Measurements from ENCODE around the gene TEX26. TPM values are rescaled to one million over a fixed set of nuclear protein-coding genes. Genes with fewer than 3 reads are reported as not detected.
A peak's percentile ranks its signal among the peaks of the same experiment; 100 is the strongest.

The TEX26 gene
- total RNA-seq, 2 experiments from 2014 or later = not detected

DNA sequence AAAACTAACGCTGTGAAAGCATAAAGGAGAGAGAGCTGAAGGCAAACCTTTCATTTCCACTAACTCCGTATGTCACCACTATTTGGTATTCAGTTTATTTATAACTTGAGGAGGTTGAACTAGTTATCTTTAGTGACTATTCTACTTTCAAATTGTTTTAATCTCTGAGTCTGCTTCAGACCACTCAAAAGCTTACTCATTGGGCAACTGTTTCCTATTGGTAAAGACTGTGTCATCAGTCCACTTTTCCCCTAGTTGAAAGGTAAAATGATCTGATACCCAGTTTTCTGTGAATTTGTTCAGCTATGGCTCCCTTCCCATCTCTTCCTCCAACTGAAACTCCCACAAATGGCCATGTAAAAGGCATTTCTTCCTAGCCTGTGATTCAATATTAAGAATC is 39.1 kb downstream of the TEX26 start:
- Mint-ChIP-seq H3K9me3 (ENCODE audit: low read depth) (no peaks in the 10 kb centered on the region), H3K27me3 (peaks cover 64% of the 10 kb centered on the region), H3K36me3 (no peaks in the 10 kb centered on the region), H3K4me3 (no peak overlapping the region), H3K4me1 (no peaks in the 10 kb centered on the region), H3K27ac (no peak overlapping the region)
- no peak for DNase-seq
- no peak for ATAC-seq
- CTCF ChIA-PET = no interaction called here

DNA sequence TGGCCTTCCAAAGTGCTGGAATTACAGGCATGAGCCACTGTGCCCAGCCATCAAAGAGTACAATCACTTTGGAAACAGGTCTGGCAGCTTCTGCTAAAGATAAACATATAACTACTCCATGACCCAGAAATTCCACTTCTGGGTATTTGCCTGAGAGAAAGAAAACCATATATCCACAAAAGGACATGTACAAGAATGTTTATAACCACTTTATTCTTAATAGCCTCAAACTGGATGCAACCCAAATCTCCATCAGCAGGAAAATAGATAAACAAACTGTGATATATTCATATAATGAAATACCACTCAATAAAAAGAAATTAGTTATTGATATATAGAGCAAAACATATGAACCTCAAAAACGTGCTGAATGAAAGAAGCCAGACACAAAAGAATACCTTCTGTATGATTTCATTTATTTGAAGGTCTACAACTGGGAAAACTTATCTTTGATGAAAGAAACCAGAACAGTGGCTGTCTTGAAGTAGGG is 40.5 kb downstream of the TEX26 start:
- Mint-ChIP-seq H3K4me3 (no peak overlapping the region), H3K4me1 (no peaks in the 10 kb centered on the region), H3K27me3 (peaks cover 64% of the 10 kb centered on the region), H3K9me3 (ENCODE audit: low read depth) (no peaks in the 10 kb centered on the region), H3K27ac (no peak overlapping the region), H3K36me3 (no peaks in the 10 kb centered on the region)
- no peak for ATAC-seq
- DNase-seq = no peak
- CTCF ChIA-PET = no interaction called here

DNA sequence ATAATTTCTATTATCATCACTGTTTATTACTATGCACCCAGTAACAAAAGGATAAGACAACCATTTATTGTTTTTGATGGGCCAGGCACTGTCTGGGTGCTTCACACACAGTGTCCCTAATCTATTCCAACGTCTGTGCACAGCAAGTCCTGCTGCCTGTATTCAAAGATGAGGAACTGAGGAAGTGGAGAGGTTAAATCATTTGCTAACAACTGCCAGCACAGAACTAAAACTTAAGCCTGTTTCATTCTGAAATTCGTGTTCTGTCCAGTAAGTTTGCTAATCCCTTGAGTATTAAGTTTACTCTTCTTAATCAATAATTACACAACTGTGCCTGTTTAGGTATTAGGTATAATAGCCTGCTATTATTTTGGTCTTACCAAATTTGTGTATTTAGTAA is 41.9 kb downstream of the TEX26 start:
- peaks cover 54% of the 10 kb centered on the region for H3K27me3 Mint-ChIP-seq
- CTCF ChIA-PET = no interaction called here

DNA sequence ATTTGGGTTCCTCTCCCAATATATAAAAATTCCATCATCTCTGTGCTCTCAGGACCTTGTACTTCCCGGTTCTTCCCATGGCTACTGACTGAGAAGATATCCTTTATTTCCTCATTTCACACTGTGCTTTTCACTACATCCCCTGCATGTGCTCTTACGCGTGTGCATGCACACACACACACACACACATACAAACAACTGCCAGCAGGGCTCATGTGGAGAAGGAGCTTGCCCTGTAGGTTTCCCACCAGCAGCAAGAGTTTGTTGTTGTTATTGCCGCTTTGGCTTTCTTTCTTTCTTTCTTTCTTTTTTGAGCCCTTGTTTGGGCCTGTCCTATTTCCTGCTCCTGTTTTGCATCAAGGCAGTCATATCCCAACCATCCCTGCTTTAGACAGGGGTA is 43.6 kb downstream of the TEX26 start:
- no peaks in the 10 kb centered on the region for H3K36me3 Mint-ChIP-seq
- H3K4me1 Mint-ChIP-seq = no peaks in the 10 kb centered on the region
- CTCF ChIA-PET = no interaction called here
- H3K9me3 Mint-ChIP-seq (ENCODE audit: low read depth) = no peaks in the 10 kb centered on the region
- peaks cover 50% of the 10 kb centered on the region for H3K27me3 Mint-ChIP-seq
- H3K4me3 Mint-ChIP-seq = no peak overlapping the region
- H3K27ac Mint-ChIP-seq = no peak overlapping the region
- DNase-seq (no peak), ATAC-seq (no peak)

More for the DNA sequence above, 41.9 kb downstream of the TEX26 start:
- DNase-seq = no peak
- H3K9me3 Mint-ChIP-seq (ENCODE audit: low read depth) = no peaks in the 10 kb centered on the region
- H3K36me3 Mint-ChIP-seq = no peaks in the 10 kb centered on the region
- H3K4me3 Mint-ChIP-seq = no peak overlapping the region
- no peaks in the 10 kb centered on the region for H3K4me1 Mint-ChIP-seq
- no peak overlapping the region for H3K27ac Mint-ChIP-seq
- ATAC-seq = no peak

DNA sequence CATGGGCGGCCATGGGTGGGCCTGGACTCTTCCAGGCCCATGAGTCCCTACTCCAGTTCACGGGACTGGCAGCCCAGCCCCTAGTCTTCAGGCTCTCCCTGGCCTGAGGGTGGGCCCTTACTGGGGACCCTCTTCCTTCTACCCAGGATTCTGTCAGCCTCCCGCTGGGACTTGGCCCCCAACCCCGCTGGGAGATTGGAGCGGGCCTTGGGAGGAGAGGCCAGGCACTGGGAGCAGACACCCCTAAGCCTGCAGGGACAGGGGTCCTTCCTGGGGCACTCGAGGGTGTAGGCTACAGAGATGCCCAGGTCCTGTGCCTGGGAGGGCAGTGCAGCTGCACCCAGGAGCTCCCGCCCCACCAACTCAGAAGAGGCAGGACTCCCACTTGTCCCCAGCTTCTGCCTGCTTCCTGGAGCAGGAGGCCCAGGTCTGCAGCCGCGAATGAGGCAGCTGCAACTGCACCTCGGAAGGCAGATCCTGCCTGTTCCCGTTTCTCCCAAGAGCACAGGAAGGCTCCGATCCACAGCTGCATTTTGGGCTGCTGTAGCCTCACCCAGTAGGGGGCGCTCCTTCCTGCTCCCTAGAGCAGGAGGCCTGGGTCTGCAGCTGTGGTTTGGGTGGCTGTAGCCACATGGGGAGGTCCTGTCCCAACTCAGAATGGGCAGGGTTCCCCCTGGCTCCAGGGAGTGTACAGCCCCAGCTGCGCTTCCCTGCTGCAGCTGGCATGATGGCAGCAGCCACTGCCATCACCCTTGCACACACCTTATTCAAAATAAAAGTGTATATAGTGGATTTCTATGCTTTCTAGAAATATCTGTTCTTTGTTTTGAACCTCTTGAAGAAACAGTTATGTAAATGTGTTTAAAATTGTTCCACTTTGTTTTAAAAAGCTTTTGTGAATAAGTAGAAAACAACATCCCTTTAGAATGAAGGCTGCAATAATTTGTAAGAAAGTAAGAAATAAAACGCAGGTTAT is 46.8 kb downstream of the TEX26 start:
- no peaks in the 10 kb centered on the region for H3K36me3 Mint-ChIP-seq
- ATAC-seq (no peak), DNase-seq (peak; percentile 51)
- CTCF ChIA-PET = interaction anchor here (0.6 to 2.5 kb wide), 21 partner anchors 9 to 225 kb away, joined by 3 to 32 read pairs (median 4); no protein-coding TSS in a partner anchor
- H3K4me3 Mint-ChIP-seq = no peak overlapping the region
- H3K4me1 Mint-ChIP-seq = peaks cover 5% of the 10 kb centered on the region
- H3K27ac Mint-ChIP-seq = no peak overlapping the region
- no peaks in the 10 kb centered on the region for H3K9me3 Mint-ChIP-seq (ENCODE audit: low read depth)
- peaks cover 32% of the 10 kb centered on the region for H3K27me3 Mint-ChIP-seq

DNA sequence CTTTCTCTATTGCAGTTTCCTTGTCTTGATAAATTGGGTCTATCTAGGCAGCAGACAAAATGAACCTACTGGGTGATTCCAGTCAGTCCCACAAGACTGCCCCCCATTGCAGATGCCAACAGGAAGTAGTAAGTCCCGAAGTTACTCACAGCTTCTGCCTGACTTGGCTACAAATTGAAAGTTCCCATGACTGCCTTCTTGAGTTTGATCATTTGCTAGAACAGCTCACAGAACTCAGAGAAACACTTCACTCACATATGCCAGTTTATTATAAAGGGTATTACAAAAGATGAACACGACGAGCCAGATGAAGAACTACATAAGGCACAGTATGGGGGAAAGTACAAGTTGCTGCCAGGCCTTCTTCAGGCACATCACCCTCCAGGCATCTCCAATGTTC is 50.0 kb downstream of the TEX26 start:
- DNase-seq (no peak), ATAC-seq (no peak)
- no peak overlapping the region for H3K27ac Mint-ChIP-seq
- H3K9me3 Mint-ChIP-seq (ENCODE audit: low read depth) = no peaks in the 10 kb centered on the region
- no peaks in the 10 kb centered on the region for H3K36me3 Mint-ChIP-seq
- H3K4me1 Mint-ChIP-seq = peaks cover 10% of the 10 kb centered on the region
- CTCF ChIA-PET = no interaction called here
- peaks cover 11% of the 10 kb centered on the region for H3K27me3 Mint-ChIP-seq
- no peak overlapping the region for H3K4me3 Mint-ChIP-seq

DNA sequence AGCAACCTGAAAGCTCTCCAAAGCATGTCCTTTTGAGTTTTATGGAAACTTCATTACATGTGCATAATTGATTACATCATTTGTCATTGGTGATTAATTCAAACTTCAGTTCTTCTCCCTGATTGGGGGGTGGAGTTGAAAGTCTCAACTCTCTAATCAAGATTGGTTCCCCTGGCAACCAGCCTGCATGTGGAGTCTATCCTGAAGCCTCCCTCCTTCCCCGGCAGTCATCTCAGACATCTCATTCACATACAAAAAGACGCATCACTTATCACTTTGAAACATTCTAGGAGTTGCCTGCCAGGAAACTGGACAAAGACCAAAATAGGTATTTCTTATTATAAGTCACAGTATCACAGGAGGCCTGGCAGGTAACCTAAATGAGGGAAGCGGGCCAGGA is 50.5 kb downstream of the TEX26 start:
- Mint-ChIP-seq H3K27ac (no peak overlapping the region), H3K4me1 (peaks cover 10% of the 10 kb centered on the region), H3K4me3 (no peak overlapping the region), H3K36me3 (no peaks in the 10 kb centered on the region), H3K9me3 (ENCODE audit: low read depth) (no peaks in the 10 kb centered on the region), H3K27me3 (peaks cover 11% of the 10 kb centered on the region)
- CTCF ChIA-PET = no interaction called here
- ATAC-seq (no peak), DNase-seq (no peak)

DNA sequence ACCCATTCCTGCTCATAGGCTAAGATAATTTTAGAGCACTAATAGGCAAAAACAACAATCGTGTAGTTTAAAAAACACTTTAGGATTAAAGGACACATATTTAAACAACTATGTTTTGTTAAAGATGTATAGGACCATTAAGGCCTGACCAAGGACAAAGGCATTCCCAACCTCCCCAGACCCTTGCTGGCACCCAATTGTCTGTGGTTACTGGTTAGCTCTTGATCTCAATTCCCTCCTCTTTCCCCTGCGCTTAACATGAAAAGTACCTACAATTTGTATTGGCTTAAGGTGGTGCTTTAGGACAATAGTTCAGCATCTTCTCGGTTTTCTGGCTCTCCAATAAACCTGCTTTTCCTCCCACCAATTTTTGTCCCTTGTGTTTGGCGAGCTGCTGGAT is 51.0 kb downstream of the TEX26 start:
- Mint-ChIP-seq H3K27me3 (peaks cover 11% of the 10 kb centered on the region), H3K4me1 (peaks cover 10% of the 10 kb centered on the region), H3K4me3 (no peak overlapping the region), H3K36me3 (no peaks in the 10 kb centered on the region), H3K27ac (no peak overlapping the region), H3K9me3 (ENCODE audit: low read depth) (no peaks in the 10 kb centered on the region)
- CTCF ChIA-PET = no interaction called here
- no peak for ATAC-seq
- DNase-seq = no peak

DNA sequence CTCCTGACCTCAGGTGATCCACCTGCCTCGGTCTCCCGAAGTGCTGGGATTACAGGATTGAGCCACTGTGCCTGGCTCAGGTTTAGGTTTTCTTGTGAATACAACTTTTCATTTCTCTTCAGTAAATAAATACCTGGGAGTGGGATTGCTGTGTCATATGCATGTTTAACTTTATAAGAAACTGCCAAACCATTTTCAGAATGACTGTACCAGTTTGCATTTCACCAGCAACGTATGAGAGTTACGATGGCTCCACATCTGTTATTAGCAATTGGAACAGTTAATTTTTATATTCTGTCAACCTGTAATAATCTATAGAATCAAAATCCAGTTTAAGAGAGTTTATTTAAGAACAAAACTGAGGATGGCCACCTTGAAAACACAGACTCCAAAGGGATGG is 52.2 kb downstream of the TEX26 start:
- peaks cover 10% of the 10 kb centered on the region for H3K4me1 Mint-ChIP-seq
- ATAC-seq (no peak), DNase-seq (no peak)
- H3K36me3 Mint-ChIP-seq = no peaks in the 10 kb centered on the region
- H3K4me3 Mint-ChIP-seq = no peak overlapping the region
- peaks cover 10% of the 10 kb centered on the region for H3K27me3 Mint-ChIP-seq
- CTCF ChIA-PET = interaction anchor here (1.2 kb wide), 1 partner anchor 60 kb away, joined by 5 read pairs; no protein-coding TSS in a partner anchor
- H3K9me3 Mint-ChIP-seq (ENCODE audit: low read depth) = no peaks in the 10 kb centered on the region
- H3K27ac Mint-ChIP-seq = no peak overlapping the region

DNA sequence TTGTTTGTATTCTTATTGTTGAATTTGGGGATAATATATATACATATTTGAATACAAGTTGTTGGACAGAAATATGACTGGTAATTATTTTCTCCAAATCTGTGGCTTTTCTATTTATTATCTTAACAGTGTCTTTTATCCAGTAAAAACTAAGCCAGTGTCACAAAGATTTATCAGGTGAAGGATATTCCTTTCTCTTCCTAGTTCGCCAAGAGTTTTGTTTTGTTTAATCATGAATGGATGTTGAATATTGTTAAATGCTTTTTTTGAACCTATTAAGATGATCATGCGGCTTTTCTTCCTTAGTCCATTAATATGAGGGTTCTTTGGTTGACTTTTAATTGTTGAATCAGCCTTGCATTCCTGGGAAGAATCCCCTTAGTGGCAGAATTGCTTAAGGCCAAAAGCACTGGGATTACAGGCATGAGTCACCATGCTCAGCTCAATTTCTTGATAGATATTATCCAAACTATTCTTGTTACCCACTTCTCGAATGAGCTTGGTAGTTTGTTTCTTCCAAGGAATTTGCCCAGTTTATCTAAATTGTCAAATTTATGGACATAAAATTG is 53.3 kb downstream of the TEX26 start:
- Mint-ChIP-seq H3K27me3 (peaks cover 7% of the 10 kb centered on the region), H3K4me3 (no peak overlapping the region), H3K27ac (no peak overlapping the region), H3K9me3 (ENCODE audit: low read depth) (no peaks in the 10 kb centered on the region), H3K36me3 (no peaks in the 10 kb centered on the region), H3K4me1 (peaks cover 10% of the 10 kb centered on the region)
- no peak for DNase-seq
- ATAC-seq = no peak
- CTCF ChIA-PET = interaction anchor here (1.4 kb wide), 1 partner anchor 60 kb away, joined by 4 read pairs; no protein-coding TSS in a partner anchor

DNA sequence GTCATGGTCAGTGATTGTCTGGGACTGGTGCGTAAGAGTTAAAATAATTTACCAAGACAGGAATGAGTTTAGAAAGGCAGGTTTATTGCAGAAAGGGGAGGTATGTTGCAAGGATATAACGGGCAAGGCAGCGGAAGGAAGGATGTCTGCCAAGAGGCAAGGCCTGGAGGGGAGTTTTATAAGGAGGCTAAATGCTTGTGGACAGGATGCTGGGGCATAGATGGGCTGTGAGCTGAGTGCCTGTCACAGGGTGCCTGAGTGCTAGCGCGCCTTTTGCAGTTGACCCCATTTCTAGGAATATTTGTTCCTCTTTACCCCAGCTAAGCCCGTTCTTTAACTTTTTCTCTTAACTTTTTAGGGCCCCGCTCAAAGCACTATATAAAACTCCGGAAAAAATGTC is 58.7 kb downstream of the TEX26 start:
- CTCF ChIA-PET = no interaction called here
- Mint-ChIP-seq H3K27me3 (peaks cover 26% of the 10 kb centered on the region), H3K36me3 (no peaks in the 10 kb centered on the region), H3K4me3 (no peak overlapping the region), H3K4me1 (no peaks in the 10 kb centered on the region), H3K27ac (no peak overlapping the region), H3K9me3 (ENCODE audit: low read depth) (no peaks in the 10 kb centered on the region)
- DNase-seq (no peak), ATAC-seq (no peak)

DNA sequence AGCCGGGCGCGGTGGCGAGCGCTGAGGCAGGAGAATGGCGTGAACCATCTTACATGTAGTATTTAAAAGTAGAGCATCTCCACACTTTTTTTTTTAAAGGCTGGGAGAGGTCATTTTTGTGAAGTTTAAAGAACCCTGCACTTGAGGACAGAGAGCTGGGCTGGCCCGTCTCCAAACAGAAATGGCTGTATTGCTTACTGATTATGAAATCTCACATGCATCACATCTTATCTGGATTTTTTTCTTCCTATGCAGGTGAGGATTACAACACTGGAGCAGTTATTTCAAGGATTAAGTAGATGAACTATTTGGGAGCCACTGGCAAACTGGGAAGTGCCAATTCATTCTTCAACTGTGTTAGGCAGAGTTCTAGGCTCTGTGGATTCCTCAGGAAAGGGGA is 59.5 kb downstream of the TEX26 start:
- DNase-seq (no peak), ATAC-seq (no peak)
- no peak overlapping the region for H3K27ac Mint-ChIP-seq
- CTCF ChIA-PET = no interaction called here
- peaks cover 26% of the 10 kb centered on the region for H3K27me3 Mint-ChIP-seq
- no peaks in the 10 kb centered on the region for H3K9me3 Mint-ChIP-seq (ENCODE audit: low read depth)
- H3K4me1 Mint-ChIP-seq = no peaks in the 10 kb centered on the region
- no peaks in the 10 kb centered on the region for H3K36me3 Mint-ChIP-seq
- no peak overlapping the region for H3K4me3 Mint-ChIP-seq

DNA sequence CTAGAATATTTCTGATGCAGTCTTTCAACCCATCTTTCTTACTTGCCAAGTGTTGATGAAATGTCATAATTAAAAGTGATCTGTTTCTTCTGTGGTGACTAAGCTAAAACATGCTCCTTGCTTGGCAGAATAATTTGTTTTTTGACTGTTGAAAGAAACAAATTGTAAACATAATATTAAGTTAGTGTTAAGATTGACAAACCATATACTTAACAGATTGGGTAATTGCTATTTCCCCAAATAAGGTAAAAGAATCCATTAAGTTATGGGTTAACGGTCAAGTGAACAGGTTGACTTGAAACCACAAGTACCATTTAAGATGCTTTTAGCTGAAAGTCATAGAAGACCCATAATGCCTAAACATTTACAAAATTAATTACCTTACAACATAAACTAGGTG is 62.9 kb downstream of the TEX26 start:
- Mint-ChIP-seq H3K4me1 (no peaks in the 10 kb centered on the region), H3K4me3 (no peak overlapping the region), H3K9me3 (ENCODE audit: low read depth) (no peaks in the 10 kb centered on the region), H3K27ac (no peak overlapping the region), H3K27me3 (peaks cover 33% of the 10 kb centered on the region), H3K36me3 (no peaks in the 10 kb centered on the region)
- CTCF ChIA-PET = no interaction called here
- no peak for DNase-seq
- ATAC-seq = no peak

DNA sequence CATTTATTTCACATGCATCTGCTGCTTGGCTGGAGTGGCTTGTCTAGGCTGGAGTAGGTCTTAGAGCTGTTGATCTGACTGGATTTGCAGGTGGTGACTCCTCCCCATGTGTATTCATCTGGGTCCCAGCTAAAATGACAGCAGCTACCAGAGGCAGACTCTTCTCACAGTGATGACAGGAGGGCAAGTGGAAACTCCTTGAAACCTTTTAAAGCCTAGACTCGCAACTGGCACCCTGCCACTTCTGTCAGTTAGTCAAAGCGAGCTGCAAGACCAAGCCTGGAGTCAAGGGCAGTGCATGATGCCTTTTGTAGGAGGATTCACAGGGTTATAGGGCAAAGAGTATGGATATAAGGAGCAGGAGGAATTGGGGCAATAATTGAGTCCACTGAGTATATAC is 65.2 kb downstream of the TEX26 start:
- Mint-ChIP-seq H3K4me3 (no peak overlapping the region), H3K4me1 (no peaks in the 10 kb centered on the region), H3K27me3 (peaks cover 39% of the 10 kb centered on the region), H3K9me3 (ENCODE audit: low read depth) (no peaks in the 10 kb centered on the region), H3K36me3 (no peaks in the 10 kb centered on the region), H3K27ac (no peak overlapping the region)
- ATAC-seq = no peak
- no peak for DNase-seq
- CTCF ChIA-PET = interaction anchor here (1.1 to 1.5 kb wide), 2 partner anchors 16 to 19 kb away, joined by 3 to 4 read pairs; no protein-coding TSS in a partner anchor
